ENCODE measurements around the gene OXSR1.

- no peak for TF ChIP-seq POLR2AphosphoS5 (IDR thresholded peaks at IDR 0.05; ENCODE audit: low read depth)
- no peak for TF ChIP-seq CTCF (conservative IDR thresholded peaks at IDR 0.05; ENCODE audit: low read depth in 2 of 2)
- no peak for TF ChIP-seq CREB1 (CRISPR knock-in tag; IDR thresholded peaks at IDR 0.05; ENCODE audit: low read depth)
- no peak for TF ChIP-seq EZH2 (IDR thresholded peaks at IDR 0.05; ENCODE audit: low read depth, unreplicated experiment)
- no peak for TF ChIP-seq EZH2phosphoT487 (IDR thresholded peaks at IDR 0.05; ENCODE audit: unreplicated experiment)
- TF ChIP-seq REST (IDR thresholded peaks at IDR 0.05; ENCODE audit: unreplicated experiment): no peak
These were observed 8.6 kb downstream of the OXSR1 start for GRCh38 chr3:38173834-38174418.
